Measurements from ENCODE around the gene SETD1A. TPM values are rescaled to one million over a fixed set of nuclear protein-coding genes. Genes with fewer than 3 reads are reported as not detected.
"Not testable (repeated sequence)": the region's sequence is repeated elsewhere in the genome, so short reads cannot be mapped to it uniquely, and the experiment has no call there.

The SETD1A gene
- polyA plus RNA-seq, 1 donor (not counting 4 experiments of a cell fraction or from before 2014, with no cell fraction given), result 1.1 TPM

DNA sequence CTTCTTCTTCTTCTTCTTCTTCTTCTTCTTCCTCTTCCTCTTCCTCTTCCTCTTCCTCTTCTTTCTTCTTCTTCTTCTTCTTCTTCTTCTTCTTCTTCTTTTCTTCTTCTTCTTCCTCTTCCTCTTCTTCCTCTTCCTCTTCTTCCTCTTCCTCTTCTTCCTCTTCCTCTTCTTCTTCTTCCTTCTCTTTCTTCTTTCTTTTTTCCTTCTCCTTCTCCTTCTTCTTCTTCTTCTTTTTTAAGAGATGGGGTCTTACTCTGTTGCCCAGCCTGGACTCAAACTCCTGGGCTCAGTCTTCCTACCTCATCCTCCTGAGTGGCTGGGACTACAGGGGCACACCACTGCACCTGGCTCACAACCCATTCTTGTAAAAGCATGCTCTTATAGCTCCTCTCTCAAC, 55.7 kb downstream of the SETD1A start:
- H4K20me1 ChIP-seq (ENCODE audit: control insufficient read depth, extremely low read depth, insufficient read depth, low read length); H3K36me3 ChIP-seq (ENCODE audit: control insufficient read depth in 2 of 2, extremely low read depth in 1 of 2, insufficient read depth in 2 of 2, low read length in 2 of 2); H3K9ac ChIP-seq (ENCODE audit: control insufficient read depth, extremely low read depth, insufficient read depth, low read length); H3K9me1 ChIP-seq (ENCODE audit: control insufficient read depth, extremely low read depth, insufficient read depth, low read length); H3K4me1 ChIP-seq (ENCODE audit: control insufficient read depth, extremely low read depth, insufficient read depth, low read length); H3K4me2 ChIP-seq (ENCODE audit: control insufficient read depth, extremely low read depth, insufficient read depth, low read depth, low read length); H3K79me2 ChIP-seq (ENCODE audit: control insufficient read depth, insufficient read depth, low read length); DNase-seq (ENCODE audit: low read depth, low spot score); FAIRE-seq; H3K9me3 ChIP-seq (ENCODE audit: control insufficient read depth, low read depth, low read length); dilution Hi-C loops (cut with MboI; ENCODE audit: extremely low pct_ligation_motif_present, low sequenced_read_pairs); H3K4me3 ChIP-seq (ENCODE audit: control insufficient read depth in 2 of 3, extremely low read depth in 1 of 3, insufficient read depth in 2 of 3, low read depth in 1 of 3, low read length in 3 of 3); H3K27ac ChIP-seq (ENCODE audit: control insufficient read depth, insufficient read depth, low read length); H2AFZ ChIP-seq (ENCODE audit: control insufficient read depth, low read length): not testable (repeated sequence)
- peaks cover 28% of the 10 kb centered on the region for H3K27me3 ChIP-seq (ENCODE audit: control insufficient read depth, extremely low read depth, insufficient read depth, low read length)

DNA sequence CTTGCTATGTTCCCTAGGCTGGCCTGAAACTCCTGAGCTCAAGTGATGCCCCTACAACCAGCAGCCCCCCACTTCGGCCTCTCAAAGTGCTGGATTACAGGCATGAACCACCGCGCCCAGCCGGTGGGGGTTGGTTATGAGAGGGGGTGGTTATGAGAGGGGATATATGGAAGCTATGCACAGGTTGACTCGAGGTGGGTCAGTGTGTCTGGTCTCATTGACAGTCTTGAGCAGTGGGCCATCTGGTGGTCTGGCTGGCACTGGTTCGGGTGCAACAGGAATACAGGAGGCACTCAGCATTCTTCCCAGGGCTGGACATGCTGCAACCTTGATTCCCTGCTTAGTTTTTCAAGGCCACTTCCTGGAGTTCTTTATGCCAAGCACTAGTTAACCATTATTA, 58.5 kb downstream of the SETD1A start:
- H3K9ac ChIP-seq (ENCODE audit: control insufficient read depth, extremely low read depth, insufficient read depth, low read length), result no peak overlapping the region
- H3K4me3 ChIP-seq (ENCODE audit: control insufficient read depth in 2 of 3, extremely low read depth in 1 of 3, insufficient read depth in 2 of 3, low read depth in 1 of 3, low read length in 3 of 3), result no peak overlapping the region
- H2AFZ ChIP-seq (ENCODE audit: control insufficient read depth, low read length), result no peak overlapping the region
- no peaks in the 10 kb centered on the region for H3K79me2 ChIP-seq (ENCODE audit: control insufficient read depth, insufficient read depth, low read length)
- no peaks in the 10 kb centered on the region for H3K9me3 ChIP-seq (ENCODE audit: control insufficient read depth, low read depth, low read length)
- no peaks in the 10 kb centered on the region for H3K9me1 ChIP-seq (ENCODE audit: control insufficient read depth, extremely low read depth, insufficient read depth, low read length)
- no peak overlapping the region for H3K27ac ChIP-seq (ENCODE audit: control insufficient read depth, insufficient read depth, low read length)
- dilution Hi-C loops (cut with MboI; ENCODE audit: extremely low pct_ligation_motif_present, low sequenced_read_pairs), result no loop called here
- no peak overlapping the region for H3K4me2 ChIP-seq (ENCODE audit: control insufficient read depth, extremely low read depth, insufficient read depth, low read depth, low read length)
- FAIRE-seq (no peak), DNase-seq (ENCODE audit: low read depth, low spot score) (no peak)
- no peaks in the 10 kb centered on the region for H4K20me1 ChIP-seq (ENCODE audit: control insufficient read depth, extremely low read depth, insufficient read depth, low read length)
- peaks cover 15% of the 10 kb centered on the region for H3K27me3 ChIP-seq (ENCODE audit: control insufficient read depth, extremely low read depth, insufficient read depth, low read length)
- no peaks in the 10 kb centered on the region for H3K36me3 ChIP-seq (ENCODE audit: control insufficient read depth in 2 of 2, extremely low read depth in 1 of 2, insufficient read depth in 2 of 2, low read length in 2 of 2)
- TF ChIP-seq, protein P1, sequence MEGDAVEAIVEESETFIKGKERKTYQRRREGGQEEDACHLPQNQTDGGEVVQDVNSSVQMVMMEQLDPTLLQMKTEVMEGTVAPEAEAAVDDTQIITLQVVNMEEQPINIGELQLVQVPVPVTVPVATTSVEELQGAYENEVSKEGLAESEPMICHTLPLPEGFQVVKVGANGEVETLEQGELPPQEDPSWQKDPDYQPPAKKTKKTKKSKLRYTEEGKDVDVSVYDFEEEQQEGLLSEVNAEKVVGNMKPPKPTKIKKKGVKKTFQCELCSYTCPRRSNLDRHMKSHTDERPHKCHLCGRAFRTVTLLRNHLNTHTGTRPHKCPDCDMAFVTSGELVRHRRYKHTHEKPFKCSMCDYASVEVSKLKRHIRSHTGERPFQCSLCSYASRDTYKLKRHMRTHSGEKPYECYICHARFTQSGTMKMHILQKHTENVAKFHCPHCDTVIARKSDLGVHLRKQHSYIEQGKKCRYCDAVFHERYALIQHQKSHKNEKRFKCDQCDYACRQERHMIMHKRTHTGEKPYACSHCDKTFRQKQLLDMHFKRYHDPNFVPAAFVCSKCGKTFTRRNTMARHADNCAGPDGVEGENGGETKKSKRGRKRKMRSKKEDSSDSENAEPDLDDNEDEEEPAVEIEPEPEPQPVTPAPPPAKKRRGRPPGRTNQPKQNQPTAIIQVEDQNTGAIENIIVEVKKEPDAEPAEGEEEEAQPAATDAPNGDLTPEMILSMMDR (optimal IDR thresholded peaks at IDR 0.05 in 1 of 3, IDR thresholded peaks at IDR 0.05 in 1 of 3, conservative IDR thresholded peaks at IDR 0.05 in 1 of 3; ENCODE audit: extremely low read depth in 1 of 3, insufficient read depth in 2 of 3, low read length in 3 of 3), result peak in 1 of 3 experiments; percentile 40
- TF ChIP-seq EZH2 (IDR thresholded peaks at IDR 0.05; ENCODE audit: low read length), result no peak
- no peaks in the 10 kb centered on the region for H3K4me1 ChIP-seq (ENCODE audit: control insufficient read depth, extremely low read depth, insufficient read depth, low read length)

DNA sequence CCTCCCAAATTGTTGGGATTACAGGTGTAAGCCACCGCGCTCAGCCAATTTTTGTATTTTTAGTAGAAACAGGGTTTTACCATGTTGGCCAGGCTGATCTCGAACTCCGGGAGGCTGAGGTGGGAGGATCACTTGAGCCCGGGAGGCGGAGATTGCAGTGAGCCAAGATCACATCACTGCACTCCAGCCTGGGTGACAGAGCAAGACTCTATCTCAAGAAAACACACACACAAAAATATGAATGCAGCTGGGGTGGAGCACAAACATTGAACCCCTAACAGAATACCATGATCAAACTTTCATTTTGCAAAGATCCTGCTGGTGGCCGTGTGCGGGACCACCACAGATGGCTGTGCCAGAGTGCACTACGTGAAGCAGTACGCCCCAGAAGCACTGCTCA, 60.2 kb downstream of the SETD1A start:
- H3K9me3 ChIP-seq (ENCODE audit: control insufficient read depth, low read depth, low read length); H3K27me3 ChIP-seq (ENCODE audit: control insufficient read depth, extremely low read depth, insufficient read depth, low read length); DNase-seq (ENCODE audit: low read depth, low spot score); H3K27ac ChIP-seq (ENCODE audit: control insufficient read depth, insufficient read depth, low read length); H3K4me1 ChIP-seq (ENCODE audit: control insufficient read depth, extremely low read depth, insufficient read depth, low read length); H3K36me3 ChIP-seq (ENCODE audit: control insufficient read depth in 2 of 2, extremely low read depth in 1 of 2, insufficient read depth in 2 of 2, low read length in 2 of 2); H3K79me2 ChIP-seq (ENCODE audit: control insufficient read depth, insufficient read depth, low read length); H3K9ac ChIP-seq (ENCODE audit: control insufficient read depth, extremely low read depth, insufficient read depth, low read length); FAIRE-seq; dilution Hi-C loops (cut with MboI; ENCODE audit: extremely low pct_ligation_motif_present, low sequenced_read_pairs); H3K9me1 ChIP-seq (ENCODE audit: control insufficient read depth, extremely low read depth, insufficient read depth, low read length); H4K20me1 ChIP-seq (ENCODE audit: control insufficient read depth, extremely low read depth, insufficient read depth, low read length); H3K4me3 ChIP-seq (ENCODE audit: control insufficient read depth in 2 of 3, extremely low read depth in 1 of 3, insufficient read depth in 2 of 3, low read depth in 1 of 3, low read length in 3 of 3); H2AFZ ChIP-seq (ENCODE audit: control insufficient read depth, low read length); H3K4me2 ChIP-seq (ENCODE audit: control insufficient read depth, extremely low read depth, insufficient read depth, low read depth, low read length): not testable (repeated sequence)

Data from keratinocyte (primary cell).